Lower lobe of right lung (tissue), 2 donors: ENCODE measurements around the gene FAM131C. TPM values are rescaled to one million over a fixed set of nuclear protein-coding genes. Genes with fewer than 3 reads are reported as not detected.
"Not testable (repeated sequence)": the region's sequence is repeated elsewhere in the genome, so short reads cannot be mapped to it uniquely, and the experiment has no call there.

Experiments
- ATAC-seq, 2 donors: fragments of 200-7000 bp; cut with Tn5 transposase; one replicate each; pipeline ENCODE4 v1.9.1; 2020 to 2022; ENCODE audit warnings: mild to moderate bottlenecking in 2 of 2, moderate library complexity in 2 of 2
- DNase-seq: peaks from one replicate; pipeline ENCODE4 v3.0.0-alpha.2; 2020
- H3K27ac ChIP-seq: fragments of 200-600 bp; one replicate; pipeline ENCODE4 v1.8.0; 2022
- H3K27me3 ChIP-seq: fragments of 200-600 bp; one replicate; pipeline ENCODE4 v1.8.0; 2022; ENCODE audit warnings: low read depth
- H3K36me3 ChIP-seq: fragments of 200-600 bp; one replicate; pipeline ENCODE4 v1.8.0; 2022; ENCODE audit warnings: mild to moderate bottlenecking
- H3K4me1 ChIP-seq: fragments of 200-600 bp; one replicate; pipeline ENCODE4 v1.8.0; 2022
- H3K4me3 ChIP-seq: fragments of 200-600 bp; one replicate; pipeline ENCODE4 v1.8.0; 2022; ENCODE audit warnings: mild to moderate bottlenecking
- H3K9me3 ChIP-seq: fragments of 200-600 bp; one replicate; pipeline ENCODE4 v1.8.0; 2022
- CTCF ChIP-seq: fragments of 200-600 bp; IDR thresholded peaks from one replicate; pipeline ENCODE4 v1.8.0; 2022; ENCODE audit warnings: antibody characterized with exemption, mild to moderate bottlenecking
- intact Hi-C: fragments of 100-400 bp; cut with DNase I; formaldehyde crosslinking; loops from one replicate; pipeline ENCODE4 v1.11.0; 2022
- total RNA-seq: library from RNA; stranded (reverse); fragmentation: NEBNext Ultra II Directional; extraction: Animal tissue kit (Norgen Biotek cat#: 25700); gene quantifications from one replicate; pipeline ENCODE4 v1.2.1, GENCODE V29; 2021
- donor health status: DM: no; HTN: yes; CAD: no; lungs with severe emphysema.

The FAM131C gene
- total RNA-seq, 1 donor from 2014 or later: not detected

GRCh38 chr1:16055613-16056520 lies 17.6 kb downstream of the FAM131C start:
- peak; percentile 95 for TF ChIP-seq CTCF
- Histone ChIP-seq H3K36me3 (no peaks in the 10 kb centered on the region), H3K9me3 (no peaks in the 10 kb centered on the region), H3K4me1 (no peaks in the 10 kb centered on the region), H3K4me3 (no peak overlapping the region), H3K27ac (no peak overlapping the region), H3K27me3 (no peaks in the 10 kb centered on the region)
- peak; percentile 91 to 93 for ATAC-seq
- intact Hi-C loops: no loop called here
- DNase-seq: peak; percentile 93

- Histone ChIP-seq H3K4me3 (no peak overlapping the region), H3K27me3 (no peaks in the 10 kb centered on the region), H3K9me3 (no peaks in the 10 kb centered on the region), H3K36me3 (no peaks in the 10 kb centered on the region), H3K27ac (no peak overlapping the region), H3K4me1 (no peaks in the 10 kb centered on the region)
- DNase-seq (no peak), ATAC-seq (no peak)
- no peak for TF ChIP-seq CTCF
- intact Hi-C loops: no loop called here
These were observed 18.6 kb downstream of the FAM131C start for GRCh38 chr1:16054598-16055540.

- H3K36me3 ChIP-seq: no peaks in the 10 kb centered on the region
- no peak overlapping the region for H3K27ac ChIP-seq
- no peak for ATAC-seq
- H3K9me3 ChIP-seq: no peaks in the 10 kb centered on the region
- no peak for TF ChIP-seq CTCF
- peaks cover 3% of the 10 kb centered on the region for H3K27me3 ChIP-seq
- no peak for DNase-seq
- intact Hi-C loops: no loop called here
- no peak overlapping the region for H3K4me3 ChIP-seq
- peaks cover 2% of the 10 kb centered on the region for H3K4me1 ChIP-seq
These were observed 19.5 kb downstream of the FAM131C start for GRCh38 chr1:16053781-16054502.

GRCh38 chr1:16051949-16052348 lies 21.5 kb downstream of the FAM131C start:
- intact Hi-C loops, H3K36me3 ChIP-seq, H3K27ac ChIP-seq, ATAC-seq, H3K4me1 ChIP-seq, DNase-seq, H3K4me3 ChIP-seq, H3K27me3 ChIP-seq, H3K9me3 ChIP-seq: not testable (repeated sequence)

- no peak for TF ChIP-seq CTCF
- H3K27me3 ChIP-seq: peaks cover 6% of the 10 kb centered on the region
- H3K27ac ChIP-seq: no peak overlapping the region
- no peaks in the 10 kb centered on the region for H3K36me3 ChIP-seq
- intact Hi-C loops: no loop called here
- ATAC-seq (no peak), DNase-seq (no peak)
- H3K9me3 ChIP-seq: no peaks in the 10 kb centered on the region
- peaks cover 8% of the 10 kb centered on the region for H3K4me1 ChIP-seq
- no peak overlapping the region for H3K4me3 ChIP-seq
These were observed 22.4 kb downstream of the FAM131C start for GRCh38 chr1:16051039-16051438.
